Measurements from ENCODE around the gene NNMT.

GRCh38 chr11:114251815-114252337 is 44.3 kb upstream of the NNMT start:
- no peak for TF ChIP-seq EZH2 (IDR thresholded peaks at IDR 0.05)
- no peak for TF ChIP-seq POLR2AphosphoS5 (IDR thresholded peaks at IDR 0.05; ENCODE audit: borderline replicate concordance, low read depth, low read length)
- no peak for TF ChIP-seq FOXP2 (optimal IDR thresholded peaks at IDR 0.05; ENCODE audit: control extremely low read depth, extremely low read length, insufficient read depth)

Measured in SK-N-MC (cell line).